Measurements from ENCODE around the gene TMEM88. TPM values are rescaled to one million over a fixed set of nuclear protein-coding genes. Genes with fewer than 3 reads are reported as not detected.

Gene TMEM88
- total RNA-seq, 1 donor from 2014 or later = 10.2 TPM

DNA sequence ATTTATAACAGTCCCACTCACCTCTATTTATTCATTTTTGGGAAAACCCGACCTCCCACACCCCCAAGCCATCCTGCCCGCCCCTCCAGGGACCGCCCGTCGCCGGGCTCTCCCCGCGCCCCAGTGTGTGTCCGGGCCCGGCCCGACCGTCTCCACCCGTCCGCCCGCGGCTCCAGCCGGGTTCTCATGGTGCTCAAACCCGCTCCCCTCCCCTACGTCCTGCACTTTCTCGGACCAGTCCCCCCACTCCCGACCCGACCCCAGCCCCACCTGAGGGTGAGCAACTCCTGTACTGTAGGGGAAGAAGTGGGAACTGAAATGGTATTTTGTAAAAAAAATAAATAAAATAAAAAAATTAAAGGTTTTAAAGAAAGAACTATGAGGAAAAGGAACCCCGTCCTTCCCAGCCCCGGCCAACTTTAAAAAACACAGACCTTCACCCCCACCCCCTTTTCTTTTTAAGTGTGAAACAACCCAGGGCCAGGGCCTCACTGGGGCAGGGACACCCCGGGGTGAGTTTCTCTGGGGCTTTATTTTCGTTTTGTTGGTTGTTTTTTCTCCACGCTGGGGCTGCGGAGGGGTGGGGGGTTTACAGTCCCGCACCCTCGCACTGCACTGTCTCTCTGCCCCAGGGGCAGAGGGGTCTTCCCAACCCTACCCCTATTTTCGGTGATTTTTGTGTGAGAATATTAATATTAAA lies 638 bp upstream of the TMEM88 start:
- H3K9me3 Mint-ChIP-seq = no peaks in the 10 kb centered on the region
- H3K27ac Mint-ChIP-seq = peak overlapping the region; percentile 55
- DNase-seq (ENCODE audit: extremely low spot score, unreplicated experiment) = peak; percentile 68
- H3K36me3 Mint-ChIP-seq = peaks cover 10% of the 10 kb centered on the region
- H3K27me3 Mint-ChIP-seq = no peaks in the 10 kb centered on the region
- TF ChIP-seq, protein P1, sequence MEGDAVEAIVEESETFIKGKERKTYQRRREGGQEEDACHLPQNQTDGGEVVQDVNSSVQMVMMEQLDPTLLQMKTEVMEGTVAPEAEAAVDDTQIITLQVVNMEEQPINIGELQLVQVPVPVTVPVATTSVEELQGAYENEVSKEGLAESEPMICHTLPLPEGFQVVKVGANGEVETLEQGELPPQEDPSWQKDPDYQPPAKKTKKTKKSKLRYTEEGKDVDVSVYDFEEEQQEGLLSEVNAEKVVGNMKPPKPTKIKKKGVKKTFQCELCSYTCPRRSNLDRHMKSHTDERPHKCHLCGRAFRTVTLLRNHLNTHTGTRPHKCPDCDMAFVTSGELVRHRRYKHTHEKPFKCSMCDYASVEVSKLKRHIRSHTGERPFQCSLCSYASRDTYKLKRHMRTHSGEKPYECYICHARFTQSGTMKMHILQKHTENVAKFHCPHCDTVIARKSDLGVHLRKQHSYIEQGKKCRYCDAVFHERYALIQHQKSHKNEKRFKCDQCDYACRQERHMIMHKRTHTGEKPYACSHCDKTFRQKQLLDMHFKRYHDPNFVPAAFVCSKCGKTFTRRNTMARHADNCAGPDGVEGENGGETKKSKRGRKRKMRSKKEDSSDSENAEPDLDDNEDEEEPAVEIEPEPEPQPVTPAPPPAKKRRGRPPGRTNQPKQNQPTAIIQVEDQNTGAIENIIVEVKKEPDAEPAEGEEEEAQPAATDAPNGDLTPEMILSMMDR (conservative IDR thresholded peaks at IDR 0.05) = no peak
- H3K4me3 Mint-ChIP-seq = no peak overlapping the region
- peaks cover 17% of the 10 kb centered on the region for H3K4me1 Mint-ChIP-seq (ENCODE audit: unreplicated experiment)

DNA sequence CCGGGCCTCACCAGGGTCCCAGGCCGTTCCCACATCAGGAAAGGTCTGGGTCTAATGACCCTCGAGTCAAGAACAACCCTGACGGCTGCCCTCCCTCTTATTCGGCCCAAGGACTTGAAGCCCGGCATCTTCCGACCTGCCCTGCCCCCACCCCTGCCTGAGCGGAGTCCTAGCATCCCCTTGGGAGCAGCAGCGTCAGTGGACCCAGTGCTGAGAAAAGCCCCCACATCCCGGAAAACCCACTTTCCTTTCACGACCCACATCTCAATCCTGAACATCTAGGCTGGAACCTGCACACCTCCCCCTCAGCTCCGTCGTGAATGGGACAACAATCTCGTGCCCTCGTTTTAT lies 769 bp downstream of the TMEM88 start:
- H3K27ac Mint-ChIP-seq = no peak overlapping the region

DNA sequence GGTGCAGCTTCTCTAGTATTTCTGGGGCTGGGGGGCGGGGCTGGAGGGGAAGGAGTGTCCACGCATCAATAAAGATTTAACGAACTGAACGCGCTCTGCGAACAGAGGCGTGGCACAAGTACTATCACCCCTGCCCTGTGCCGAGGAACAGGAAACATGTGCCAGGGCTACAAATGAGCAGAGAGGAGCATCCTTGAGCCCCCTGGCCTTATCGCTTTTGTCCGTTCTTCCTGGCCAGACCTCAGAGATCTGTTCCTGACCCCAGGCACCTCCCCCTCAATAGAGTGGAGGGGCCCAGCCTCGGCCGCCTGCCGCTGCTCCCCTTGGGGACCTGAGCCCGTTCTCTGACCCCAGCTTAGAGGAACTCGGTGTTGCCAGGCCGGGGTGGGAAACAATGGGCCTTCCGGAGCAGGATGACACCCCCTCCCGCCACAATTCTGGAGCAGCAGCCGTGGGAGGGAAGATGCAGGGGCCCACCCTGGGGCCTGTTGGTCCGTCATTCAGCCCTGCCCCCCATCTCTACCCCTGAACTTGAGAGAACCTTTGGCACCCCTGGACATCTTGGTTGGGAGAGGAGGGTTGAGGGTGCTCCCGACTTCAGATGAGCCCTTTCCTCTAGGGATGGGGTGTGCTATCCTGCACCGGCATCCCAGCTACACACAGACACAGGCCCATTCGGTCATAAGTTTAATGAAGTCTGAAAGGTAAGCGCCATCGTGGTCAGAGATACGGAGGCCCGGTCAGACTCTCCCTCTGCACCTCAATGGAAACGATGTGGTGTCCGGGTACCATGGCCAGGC lies 1.3 kb downstream of the TMEM88 start:
- Mint-ChIP-seq H3K4me1 (ENCODE audit: unreplicated experiment) (peaks cover 22% of the 10 kb centered on the region), H3K9me3 (no peaks in the 10 kb centered on the region), H3K4me3 (no peak overlapping the region), H3K36me3 (peaks cover 16% of the 10 kb centered on the region), H3K27me3 (no peaks in the 10 kb centered on the region), H3K27ac (no peak overlapping the region)
- TF ChIP-seq, protein P1 (conservative IDR thresholded peaks at IDR 0.05) = no peak
- DNase-seq (ENCODE audit: extremely low spot score, unreplicated experiment) = peak; percentile 69

More for the DNA sequence above, 769 bp downstream of the TMEM88 start:
- Mint-ChIP-seq H3K27me3 (no peaks in the 10 kb centered on the region), H3K4me1 (ENCODE audit: unreplicated experiment) (peaks cover 22% of the 10 kb centered on the region), H3K9me3 (no peaks in the 10 kb centered on the region), H3K4me3 (no peak overlapping the region), H3K36me3 (peaks cover 16% of the 10 kb centered on the region)
- DNase-seq (ENCODE audit: extremely low spot score, unreplicated experiment) = no peak
- TF ChIP-seq, protein P1 (conservative IDR thresholded peaks at IDR 0.05) = no peak

DNA sequence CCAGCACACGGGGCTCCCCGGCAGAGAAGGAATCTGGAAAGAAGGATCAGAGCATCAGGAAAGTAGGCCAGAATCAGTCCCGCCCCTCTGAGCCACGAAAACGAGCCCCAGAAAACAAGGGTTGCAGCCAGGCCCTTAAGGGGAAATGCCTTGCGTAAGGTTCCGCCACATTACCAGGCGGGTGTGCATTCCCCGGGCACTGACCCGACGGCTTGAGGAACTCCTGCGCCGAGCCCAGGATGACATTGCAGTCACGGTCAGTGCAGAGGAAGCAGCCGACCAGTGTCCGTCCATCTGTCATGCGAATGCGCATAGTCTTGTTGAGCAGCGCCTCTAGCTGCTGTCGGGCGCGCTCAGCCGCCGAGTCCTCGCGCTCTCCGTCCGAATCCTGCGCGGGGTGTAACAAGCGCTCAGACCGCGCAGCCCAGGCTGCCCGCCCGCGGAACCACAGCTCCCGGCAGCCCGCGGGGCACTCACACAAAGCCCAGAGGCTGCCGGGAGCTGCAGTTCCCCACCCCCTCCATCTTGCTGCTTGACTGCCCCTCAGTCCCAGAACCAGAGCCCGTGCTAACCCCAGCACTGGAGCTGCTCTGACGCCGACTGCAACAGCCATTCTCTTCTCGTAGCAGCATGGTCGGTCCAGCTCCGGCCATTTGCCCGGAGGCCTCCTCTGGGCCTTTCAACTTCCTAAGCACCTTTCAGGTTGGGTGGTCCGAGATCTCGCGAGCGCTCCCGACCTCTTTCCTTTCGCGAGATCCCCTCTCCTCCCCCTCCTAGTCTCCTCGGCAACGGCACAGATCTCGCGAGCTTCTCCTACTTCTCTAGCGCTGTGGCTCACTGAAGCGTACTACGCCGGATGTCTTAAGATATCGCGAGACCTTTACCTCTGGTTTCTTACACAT lies 2.2 kb downstream of the TMEM88 start, which contains the start of gene NAA38:
Gene NAA38 (minus strand): TSS at position 749 of the 902 bp plus-strand sequence. CDS start 96 bp downstream, at position 653.
- H3K4me1 Mint-ChIP-seq (ENCODE audit: unreplicated experiment) = peaks cover 24% of the 10 kb centered on the region
- H3K27me3 Mint-ChIP-seq = no peaks in the 10 kb centered on the region
- H3K36me3 Mint-ChIP-seq = peaks cover 14% of the 10 kb centered on the region
- no peaks in the 10 kb centered on the region for H3K9me3 Mint-ChIP-seq
- no peak within 1 kb of the TSS for H3K4me3 Mint-ChIP-seq
- DNase-seq (ENCODE audit: extremely low spot score, unreplicated experiment) = peak; percentile 95
- no peak within 1 kb of the TSS for H3K27ac Mint-ChIP-seq
- TF ChIP-seq, protein P1 (conservative IDR thresholded peaks at IDR 0.05) = peak; percentile 53
